Right cardiac atrium (tissue), 5 donors: Measurements from ENCODE around the gene GTF3C4. TPM values are rescaled to one million over a fixed set of nuclear protein-coding genes. Genes with fewer than 3 reads are reported as not detected.

Source experiments
- ATAC-seq, 2 donors: fragments of 200-7000 bp; cut with Tn5 transposase; one replicate each; pipeline versions ENCODE4 v1.8.0 to v1.9.1; 2020; ENCODE audit warnings: moderate library complexity in 2 of 2, mild to moderate bottlenecking in 1 of 2
- DNase-seq, 3 donors: peaks; one replicate each; pipeline ENCODE4 v3.0.0-alpha.2; 2020
- H3K27ac ChIP-seq: one replicate; pipeline ENCODE4 v1.5.1; 2013; ENCODE audit warnings: mild to moderate bottlenecking, low read length, control low read depth, moderate library complexity
- H3K27me3 ChIP-seq: one replicate; pipeline ENCODE4 v1.6.1; 2013; ENCODE audit not compliant: control insufficient read depth, insufficient read depth
- H3K4me1 ChIP-seq: one replicate; pipeline ENCODE4 v1.6.1; 2013; ENCODE audit warnings: low read length; ENCODE audit not compliant: control insufficient read depth, insufficient read depth
- H3K4me3 ChIP-seq: one replicate; pipeline ENCODE4 v1.5.1; 2013; ENCODE audit warnings: low read length, control low read depth
- H3K9me3 ChIP-seq: one replicate; pipeline ENCODE4 v1.6.1; 2013; ENCODE audit warnings: low read length; ENCODE audit not compliant: control insufficient read depth
- WGBS: extraction: QIAGEN DNeasy Blood & Tissue Kit; methylation state at CpG from one replicate; pipeline ENCODE4 v1.1.7; 2013; 5-methylcytosine and 5-hydroxymethylcytosine counted together
- intact Hi-C, 4 donors: fragments of 100-400 bp; cut with DNase I; formaldehyde crosslinking; loops; one replicate each; pipeline versions ENCODE4 v1.11.0 to v1.14.0; 2022 to 2023
- polyA plus RNA-seq: library from polyadenylated mRNA; stranded (reverse); fragments of 200-250 nt; gene quantifications from one replicate; pipeline ENCODE4 v1.2.3, GENCODE V29; 2013
- total RNA-seq, 4 donors: library from RNA; stranded (reverse); fragmentation: NEBNext Ultra II Directional; extraction: Animal tissue kit (Norgen Biotek cat#: 25700); gene quantifications; one replicate each; pipeline ENCODE4 v1.2.1, GENCODE V29; 2021
- donor health status: healthy with polysubstance abuse.
- donor health status: DM: no; HTN: yes; CAD: no.
- donor health status: DM: no; HTN: no; CAD: no.
- donor health status: DM: no; HTN: yes; CAD: no; lungs with severe emphysema.
- donor health status: DM: yes; HTN: yes; CAD: no.

The GTF3C4 gene
- total and polyA plus RNA-seq, 5 donors = 2.6 to 9.7 (median 9.4) TPM

DNA sequence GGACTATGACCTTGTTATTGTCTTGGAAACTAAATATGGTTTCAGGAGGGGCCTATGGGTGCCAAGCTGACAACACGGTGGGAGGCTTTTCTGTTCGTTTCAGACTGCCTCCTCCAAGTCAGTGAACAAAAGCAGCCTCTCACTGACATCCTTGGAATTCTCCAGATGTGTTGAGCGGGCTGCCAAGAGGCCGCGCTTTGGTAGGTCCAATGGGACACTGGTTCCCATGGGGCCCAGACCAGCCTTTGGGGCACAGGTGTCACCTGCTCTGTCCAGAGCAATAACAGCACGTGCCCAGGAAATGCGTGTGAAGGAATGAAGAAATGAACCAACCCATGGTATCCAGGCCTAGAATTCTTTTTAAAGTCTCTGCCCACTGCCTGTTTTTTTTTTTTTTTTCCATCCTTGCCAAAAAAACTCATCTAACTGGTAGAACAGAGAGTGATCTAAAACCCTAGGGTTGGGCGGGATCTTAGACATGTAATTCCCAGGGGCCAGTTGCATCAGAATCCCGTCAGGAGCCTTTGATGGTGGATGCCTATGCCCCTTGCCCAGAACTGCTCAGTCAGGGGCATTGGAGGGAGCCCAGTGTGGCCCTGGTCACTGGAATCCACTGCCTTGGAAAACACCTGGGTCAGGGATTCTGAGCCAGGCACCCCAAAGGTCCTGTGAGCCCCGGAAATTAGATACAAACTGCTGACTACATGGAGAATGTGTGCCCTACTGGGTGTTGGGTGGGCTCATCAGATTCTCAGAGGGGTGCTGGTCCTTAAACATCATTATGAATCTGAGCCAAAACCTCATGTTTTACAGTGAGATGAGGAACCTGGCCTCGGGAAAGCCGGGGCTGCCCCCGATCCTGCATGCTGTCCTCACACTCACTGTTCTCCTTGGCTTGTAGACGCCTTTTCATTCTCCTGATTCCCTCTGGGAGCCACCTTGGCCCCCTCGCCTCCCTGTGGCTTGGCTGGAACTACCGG lies 60.1 kb downstream of the GTF3C4 start:
- H3K27ac ChIP-seq = no peak overlapping the region
- ATAC-seq (no peak), DNase-seq (no peak)
- no peaks in the 10 kb centered on the region for H3K9me3 ChIP-seq
- 83% methylated on average over 16 of the region's 16 CpGs for WGBS
- no peak overlapping the region for H3K4me3 ChIP-seq
- no peaks in the 10 kb centered on the region for H3K4me1 ChIP-seq
- intact Hi-C loops = no loop called here
- H3K27me3 ChIP-seq = no peaks in the 10 kb centered on the region

- H3K9me3 ChIP-seq = no peaks in the 10 kb centered on the region
- no peak overlapping the region for H3K27ac ChIP-seq
- WGBS = 74% methylated on average over 3 of the region's 3 CpGs
- no peaks in the 10 kb centered on the region for H3K4me1 ChIP-seq
- no peak for ATAC-seq
- no peak overlapping the region for H3K4me3 ChIP-seq
- no peak for DNase-seq
- intact Hi-C loops = no loop called here
- H3K27me3 ChIP-seq = no peaks in the 10 kb centered on the region
These were observed 61.0 kb downstream of the GTF3C4 start for GRCh38 chr9:132731230-132731629.

DNA sequence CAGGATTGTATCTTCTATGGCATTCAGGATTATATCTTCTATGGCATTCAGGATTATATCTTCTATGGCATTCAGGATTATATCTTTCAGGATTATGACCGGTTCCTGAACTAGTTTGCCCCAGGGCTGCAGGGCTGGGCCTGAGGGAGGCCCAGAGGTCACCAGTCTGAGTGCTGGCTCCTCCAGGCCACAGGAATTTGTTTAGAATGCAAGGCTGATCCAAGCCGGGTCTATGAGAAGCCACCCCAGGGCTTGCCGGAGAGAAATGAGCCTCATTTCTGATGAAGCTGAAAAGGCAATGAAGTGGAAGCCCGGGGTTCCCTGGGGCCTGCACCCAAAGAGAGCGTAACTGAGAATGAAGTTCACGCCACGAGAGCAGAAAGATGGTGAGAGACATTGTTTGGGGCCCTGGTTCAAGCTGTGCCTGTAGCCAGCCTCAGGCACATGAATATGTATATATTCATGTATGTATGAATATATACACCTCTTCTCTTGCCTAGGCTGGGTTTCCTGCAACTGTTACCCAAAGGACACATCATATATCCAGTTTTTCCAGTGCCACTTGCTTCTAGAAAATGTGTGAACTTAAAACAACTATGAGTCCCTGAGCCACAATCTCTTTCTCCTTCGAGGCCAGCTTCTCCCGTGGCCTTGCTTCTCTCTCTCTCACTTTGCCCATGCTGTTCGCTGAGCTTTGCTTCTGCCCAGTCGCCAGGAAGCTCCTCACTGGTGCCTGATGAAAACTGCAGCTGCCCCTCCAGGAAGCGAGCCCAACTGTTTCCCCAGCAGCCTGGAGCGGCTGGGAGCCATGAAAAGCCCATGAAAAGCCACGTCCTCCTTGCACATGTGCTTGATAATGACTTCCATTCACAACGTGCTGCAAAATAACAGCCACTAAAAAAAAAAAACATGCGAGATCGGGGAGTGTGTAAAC lies 62.3 kb downstream of the GTF3C4 start:
- intact Hi-C loops = no loop called here
- H3K27ac ChIP-seq = no peak overlapping the region
- H3K27me3 ChIP-seq = no peaks in the 10 kb centered on the region
- DNase-seq (no peak), ATAC-seq (no peak)
- H3K4me3 ChIP-seq = no peak overlapping the region
- H3K4me1 ChIP-seq = no peaks in the 10 kb centered on the region
- H3K9me3 ChIP-seq = no peaks in the 10 kb centered on the region
- WGBS = 60% methylated on average over 17 of the region's 17 CpGs

GRCh38 chr9:132733260-132733815 lies 63.1 kb downstream of the GTF3C4 start:
- no peaks in the 10 kb centered on the region for H3K27me3 ChIP-seq
- ATAC-seq = no peak
- no peaks in the 10 kb centered on the region for H3K9me3 ChIP-seq
- DNase-seq = no peak
- no peak overlapping the region for H3K27ac ChIP-seq
- H3K4me3 ChIP-seq = no peak overlapping the region
- H3K4me1 ChIP-seq = no peaks in the 10 kb centered on the region
- WGBS = 69% methylated on average over 22 of the region's 22 CpGs
- intact Hi-C loops = no loop called here

- Histone ChIP-seq H3K9me3 (no peaks in the 10 kb centered on the region), H3K4me3 (no peak overlapping the region), H3K27me3 (no peaks in the 10 kb centered on the region), H3K27ac (no peak overlapping the region), H3K4me1 (no peaks in the 10 kb centered on the region)
- intact Hi-C loops = no loop called here
- no peak for DNase-seq
- no peak for ATAC-seq
- 94% methylated on average over 9 of the region's 9 CpGs for WGBS
These were observed 69.5 kb downstream of the GTF3C4 start for GRCh38 chr9:132739710-132740310.

GRCh38 chr9:132740526-132741309 lies 70.5 kb downstream of the GTF3C4 start:
- DNase-seq (no peak), ATAC-seq (no peak)
- WGBS = 90% methylated on average over 15 of the region's 15 CpGs
- no peak overlapping the region for H3K4me3 ChIP-seq
- no peaks in the 10 kb centered on the region for H3K4me1 ChIP-seq
- no peaks in the 10 kb centered on the region for H3K27me3 ChIP-seq
- H3K9me3 ChIP-seq = no peaks in the 10 kb centered on the region
- no peak overlapping the region for H3K27ac ChIP-seq
- intact Hi-C loops = no loop called here

GRCh38 chr9:132742821-132743311 lies 72.6 kb downstream of the GTF3C4 start:
- Histone ChIP-seq H3K27me3 (no peaks in the 10 kb centered on the region), H3K4me3 (no peak overlapping the region), H3K9me3 (no peaks in the 10 kb centered on the region), H3K4me1 (no peaks in the 10 kb centered on the region), H3K27ac (no peak overlapping the region)
- DNase-seq = no peak
- ATAC-seq = no peak
- intact Hi-C loops = no loop called here
- 54% methylated on average over 17 of the region's 17 CpGs for WGBS

- 22% methylated on average over 13 of the region's 13 CpGs for WGBS
- intact Hi-C loops = no loop called here
- no peaks in the 10 kb centered on the region for H3K27me3 ChIP-seq
- DNase-seq (no peak), ATAC-seq (no peak)
- H3K4me1 ChIP-seq = no peaks in the 10 kb centered on the region
- no peak overlapping the region for H3K27ac ChIP-seq
- H3K9me3 ChIP-seq = no peaks in the 10 kb centered on the region
- no peak overlapping the region for H3K4me3 ChIP-seq
These were observed 73.7 kb downstream of the GTF3C4 start for GRCh38 chr9:132743931-132744479.
